Measurements from ENCODE around the gene SORBS1. TPM values are rescaled to one million over a fixed set of nuclear protein-coding genes. Genes with fewer than 3 reads are reported as not detected.

SORBS1 gene
- total and polyA plus RNA-seq, 2 of the 13 experiments (the other 11 are each of a cell fraction or from before 2014, with no cell fraction given) = 16.8 to 39.8 TPM

- H3K4me2 ChIP-seq (ENCODE audit: low read depth, low read length) = no peak overlapping the region
- H3K4me1 ChIP-seq (ENCODE audit: insufficient read depth, low read length) = peaks cover 54% of the 10 kb centered on the region
- POLR2A ChIA-PET = no interaction called here
- no peak for ATAC-seq
- no peak overlapping the region for H3K27ac ChIP-seq (ENCODE audit: extremely low read length, insufficient read depth, low read length)
- H3K79me2 ChIP-seq (ENCODE audit: insufficient read depth, low read length) = peaks cover 65% of the 10 kb centered on the region
- TF ChIP-seq DMTF1 (CRISPR knock-in tag; IDR thresholded peaks at IDR 0.05) = no peak
- no peak for TF ChIP-seq NR2F2 (IDR thresholded peaks at IDR 0.05; ENCODE audit: borderline replicate concordance, low read depth)
- no peak for TF ChIP-seq PRDM4 (CRISPR knock-in tag; IDR thresholded peaks at IDR 0.05; ENCODE audit: borderline replicate concordance)
- TF ChIP-seq ZNF382 (CRISPR knock-in tag; IDR thresholded peaks at IDR 0.05; ENCODE audit: borderline replicate concordance) = no peak
- TF ChIP-seq HMGXB4 (CRISPR knock-in tag; IDR thresholded peaks at IDR 0.05; ENCODE audit: borderline replicate concordance in 1 of 2, low read depth in 1 of 2) = no peak
- H3K4me3 ChIP-seq (replicated peaks in 1 of 3; ENCODE audit: insufficient read depth in 1 of 3, low read depth in 2 of 3, low read length in 3 of 3) = no peak overlapping the region
- no peak overlapping the region for H3K9ac ChIP-seq (ENCODE audit: insufficient read depth, low read depth, low read length)
- DNase-seq (ENCODE audit: low spot score) = no peak
- BruUV-seq (replicated peaks) = no TSS peak
- H4K20me1 ChIP-seq (ENCODE audit: insufficient read depth, low read length) = no peaks in the 10 kb centered on the region
- CTCF ChIA-PET (ENCODE audit: low intra/inter-chr PET ratio, low total read pairs) = no interaction called here
- intact Hi-C loops (cut with micrococcal nuclease; ENCODE audit: unreplicated experiment) = no loop called here
- in situ Hi-C loops (cut with HindIII; ENCODE audit: extremely low pct_ligation_motif_present, low pct_unique_long_range_greater_than_20kb) = no loop called here
- WGBS (ENCODE audit: low lambda C conversion rate) = 63% methylated on average over 4 of the region's 4 CpGs
- H3K9me3 ChIP-seq (ENCODE audit: low read length) = no peaks in the 10 kb centered on the region
- no peak for FAIRE-seq
- H3K27me3 ChIP-seq (ENCODE audit: control insufficient read depth in 1 of 2, insufficient read depth in 2 of 2, low read length in 2 of 2) = no peaks in the 10 kb centered on the region
- peaks cover 0 to 5% of the 10 kb centered on the region in 2 experiments; a peak in 1 of 5 replicates for H3K36me3 ChIP-seq (replicated peaks in 1 of 2; ENCODE audit: control insufficient read depth in 1 of 2, insufficient read depth in 2 of 2, low read length in 2 of 2)
- H2AFZ ChIP-seq (ENCODE audit: low read length) = no peak overlapping the region
These were observed 64.2 kb downstream of the SORBS1 start for GRCh38 chr10:95496951-95497350.
